Uterus (tissue), 4 donors: ENCODE data around the gene EML6. TPM values are rescaled to one million over a fixed set of nuclear protein-coding genes. Genes with fewer than 3 reads are reported as not detected.

Source experiments
- DNase-seq, 2 donors: peaks; one replicate each; pipeline ENCODE4 v3.0.0-alpha.2; 2019 to 2020
- H3K27ac ChIP-seq, 2 donors: fragments of 200-600 bp; sonication (generic); 1 replicate in 1 of 2; 2 replicates in 1 of 2; pipeline ENCODE4 v1.5.1; 2016 to 2018
- H3K27me3 ChIP-seq, 2 donors: fragments of 200-600 bp; sonication (generic); one replicate each; pipeline ENCODE4 v1.5.1; 2018 to 2019; ENCODE audit warnings: control low read depth in 1 of 2
- H3K36me3 ChIP-seq, 2 donors: fragments of 200-600 bp; sonication (generic); one replicate each; pipeline ENCODE4 v1.5.1; 2019; ENCODE audit warnings: control low read depth in 1 of 2
- H3K4me1 ChIP-seq, 2 donors: fragments of 200-600 bp; sonication (generic); one replicate each; pipeline ENCODE4 v1.5.1; 2018 to 2019; ENCODE audit warnings: control low read depth in 1 of 2
- H3K4me3 ChIP-seq, 2 donors: fragments of 200-600 bp; sonication (generic); 1 replicate in 1 of 2; 2 replicates in 1 of 2; pipeline ENCODE4 v1.5.1; 2018 to 2019; ENCODE audit warnings: mild to moderate bottlenecking in 1 of 2
- H3K9me3 ChIP-seq, 2 donors: fragments of 200-600 bp; sonication (generic); one replicate each; pipeline ENCODE4 v1.5.1; 2019; ENCODE audit warnings: control low read depth in 1 of 2
- POLR2A ChIP-seq, 2 donors: fragments of 450-650 bp; IDR thresholded peaks; one replicate each; pipeline ENCODE4 v1.6.1; 2016; ENCODE audit warnings: antibody characterized with exemption in 2 of 2, mild to moderate bottlenecking in 1 of 2, moderate library complexity in 1 of 2
- intact Hi-C: fragments of 100-400 bp; cut with DNase I; formaldehyde crosslinking; loops from one replicate; pipeline ENCODE4 v1.15.1; 2023; ENCODE audit warnings: low total_unique reads
- total RNA-seq, 4 donors: library from RNA; depleted of rRNA in 3 of 4; stranded (reverse); fragments of >200 nt in 3 of 4; gene quantifications; one replicate each; pipeline versions ENCODE4 v1.1.0 to v1.2.4, GENCODE V29; 2014 to 2023
- TF ChIP-seq, protein P1 (sequence below), 4 experiments: fragments of 200-600 bp in 2 of 4; fragments of 450-650 bp in 2 of 4; sonication (generic) in 2 of 4; IDR thresholded peaks; one replicate each; pipeline ENCODE4 v1.5.1; 2016 to 2019; ENCODE audit warnings: antibody characterized with exemption in 4 of 4, mild to moderate bottlenecking in 2 of 4, moderate library complexity in 1 of 4
- donor health status: DM: yes; HTN: yes; CAD: no.

Gene EML6
- total RNA-seq, 4 donors from 2014 or later = 0.26 to 2.4 (median 1.5) TPM

DNA sequence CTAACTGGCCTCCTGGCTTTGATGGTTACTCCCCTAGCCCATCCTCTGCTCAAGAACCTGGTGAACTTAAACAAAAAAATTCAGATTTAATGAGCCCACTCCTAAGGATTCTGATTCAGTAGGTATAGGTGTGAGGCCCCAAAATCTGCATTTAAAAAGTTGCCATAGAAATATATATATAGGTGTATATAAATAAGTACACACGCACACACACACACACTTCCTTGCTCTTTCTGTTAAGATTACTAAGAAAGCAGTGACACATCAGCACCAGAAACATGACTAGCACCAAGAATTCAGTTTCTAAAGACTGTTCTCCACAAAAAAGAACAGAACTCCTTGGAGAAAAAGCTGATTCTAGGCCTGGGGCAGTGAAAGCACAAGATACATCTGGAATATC, 17.8 kb downstream of the EML6 start:
- Histone ChIP-seq H3K27me3 (no peaks in the 10 kb centered on the region), H3K4me3 (no peak overlapping the region), H3K36me3 (no peaks in the 10 kb centered on the region), H3K4me1 (no peaks in the 10 kb centered on the region), H3K27ac (no peak overlapping the region), H3K9me3 (no peaks in the 10 kb centered on the region)
- no peak for DNase-seq
- intact Hi-C loops = no loop called here
- TF ChIP-seq, protein P1, sequence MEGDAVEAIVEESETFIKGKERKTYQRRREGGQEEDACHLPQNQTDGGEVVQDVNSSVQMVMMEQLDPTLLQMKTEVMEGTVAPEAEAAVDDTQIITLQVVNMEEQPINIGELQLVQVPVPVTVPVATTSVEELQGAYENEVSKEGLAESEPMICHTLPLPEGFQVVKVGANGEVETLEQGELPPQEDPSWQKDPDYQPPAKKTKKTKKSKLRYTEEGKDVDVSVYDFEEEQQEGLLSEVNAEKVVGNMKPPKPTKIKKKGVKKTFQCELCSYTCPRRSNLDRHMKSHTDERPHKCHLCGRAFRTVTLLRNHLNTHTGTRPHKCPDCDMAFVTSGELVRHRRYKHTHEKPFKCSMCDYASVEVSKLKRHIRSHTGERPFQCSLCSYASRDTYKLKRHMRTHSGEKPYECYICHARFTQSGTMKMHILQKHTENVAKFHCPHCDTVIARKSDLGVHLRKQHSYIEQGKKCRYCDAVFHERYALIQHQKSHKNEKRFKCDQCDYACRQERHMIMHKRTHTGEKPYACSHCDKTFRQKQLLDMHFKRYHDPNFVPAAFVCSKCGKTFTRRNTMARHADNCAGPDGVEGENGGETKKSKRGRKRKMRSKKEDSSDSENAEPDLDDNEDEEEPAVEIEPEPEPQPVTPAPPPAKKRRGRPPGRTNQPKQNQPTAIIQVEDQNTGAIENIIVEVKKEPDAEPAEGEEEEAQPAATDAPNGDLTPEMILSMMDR (IDR thresholded peaks at IDR 0.05) = no peak
- TF ChIP-seq POLR2A (IDR thresholded peaks at IDR 0.05) = no peak

DNA sequence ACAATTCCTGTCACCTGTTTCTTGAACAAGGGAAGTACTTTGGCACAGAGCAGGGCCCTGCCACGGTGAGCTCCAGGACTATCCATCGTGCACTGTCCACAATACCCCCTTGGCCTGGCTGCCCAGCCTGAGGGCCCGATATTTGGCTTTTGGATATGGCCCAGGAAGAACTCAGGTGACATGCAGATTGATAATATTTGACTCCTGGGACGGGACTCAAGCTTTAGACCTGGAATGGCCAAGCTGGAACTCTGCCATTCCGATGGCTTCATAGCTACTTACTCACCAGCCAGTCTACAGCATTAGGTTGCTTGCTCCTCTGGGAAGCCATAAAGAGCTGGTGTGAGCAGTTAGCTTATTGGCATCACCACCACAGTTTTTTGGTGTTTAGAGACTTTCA, 26.6 kb downstream of the EML6 start:
- Histone ChIP-seq H3K9me3 (no peaks in the 10 kb centered on the region), H3K4me1 (no peaks in the 10 kb centered on the region), H3K36me3 (no peaks in the 10 kb centered on the region), H3K4me3 (no peak overlapping the region), H3K27ac (no peak overlapping the region), H3K27me3 (no peaks in the 10 kb centered on the region)
- intact Hi-C loops = no loop called here
- no peak for TF ChIP-seq POLR2A (IDR thresholded peaks at IDR 0.05)
- TF ChIP-seq, protein P1 (IDR thresholded peaks at IDR 0.05) = no peak
- no peak for DNase-seq

DNA sequence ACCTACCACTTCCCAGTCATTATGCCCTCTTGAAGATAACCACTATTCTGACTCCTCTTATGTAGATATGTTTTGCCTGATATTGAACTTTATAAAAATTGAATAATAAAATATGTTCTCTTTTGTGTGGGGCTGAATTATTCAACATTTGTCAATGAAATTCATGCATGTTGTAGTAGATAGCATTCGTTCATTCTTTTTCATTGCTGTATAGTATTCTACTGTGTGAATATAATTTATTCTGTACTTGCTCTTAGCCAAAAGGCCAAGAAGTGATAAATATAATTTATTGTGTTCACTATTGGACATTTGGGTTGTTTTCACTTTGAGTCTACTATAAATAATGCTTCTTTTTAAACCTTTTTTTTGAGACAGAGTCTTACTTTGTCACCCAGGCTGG, 29.0 kb downstream of the EML6 start:
- DNase-seq = no peak
- Histone ChIP-seq H3K27ac (no peak overlapping the region), H3K4me1 (no peaks in the 10 kb centered on the region), H3K27me3 (no peaks in the 10 kb centered on the region), H3K9me3 (no peaks in the 10 kb centered on the region), H3K36me3 (no peaks in the 10 kb centered on the region), H3K4me3 (no peak overlapping the region)
- TF ChIP-seq, protein P1 (IDR thresholded peaks at IDR 0.05) = no peak
- TF ChIP-seq POLR2A (IDR thresholded peaks at IDR 0.05) = no peak
- intact Hi-C loops = no loop called here

DNA sequence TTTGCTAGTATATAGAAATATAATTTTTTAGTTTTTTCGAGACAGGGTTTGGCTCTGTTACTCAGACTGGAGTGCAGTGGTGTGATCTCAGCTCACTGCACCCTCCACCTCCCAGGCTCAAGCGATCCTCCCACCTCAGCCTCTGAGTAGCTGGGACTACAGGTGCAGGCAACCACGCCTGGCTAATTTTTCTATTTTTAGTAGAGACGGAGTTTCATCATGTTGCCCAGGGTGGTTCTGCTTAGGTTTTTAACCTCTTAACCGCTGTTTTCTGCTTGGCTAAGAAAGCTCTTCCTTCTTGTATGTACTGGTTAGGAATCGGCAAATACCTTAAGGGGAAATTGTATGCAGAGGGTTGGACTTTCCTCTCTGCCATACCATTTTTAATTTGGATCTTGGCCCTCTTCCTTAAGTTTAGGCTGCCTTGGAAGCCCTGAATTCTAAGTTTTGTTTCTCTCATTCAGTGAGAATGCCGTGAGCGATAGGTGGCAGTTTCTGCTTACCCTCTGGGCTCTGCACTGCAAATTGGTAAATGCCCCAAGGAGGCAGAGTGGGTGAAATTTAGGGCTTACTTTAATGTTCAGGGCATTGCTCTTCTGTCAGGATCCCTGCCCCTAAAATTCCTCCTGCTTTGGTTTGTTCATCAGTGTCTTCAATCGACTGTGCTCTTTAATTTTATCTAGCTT, 32.3 kb downstream of the EML6 start:
- DNase-seq = no peak
- no peaks in the 10 kb centered on the region for H3K4me1 ChIP-seq
- H3K27me3 ChIP-seq = no peaks in the 10 kb centered on the region
- no peak overlapping the region for H3K4me3 ChIP-seq
- H3K27ac ChIP-seq = no peak overlapping the region
- TF ChIP-seq POLR2A (IDR thresholded peaks at IDR 0.05) = no peak
- TF ChIP-seq, protein P1 (IDR thresholded peaks at IDR 0.05) = no peak
- intact Hi-C loops = no loop called here
- no peaks in the 10 kb centered on the region for H3K36me3 ChIP-seq
- H3K9me3 ChIP-seq = no peaks in the 10 kb centered on the region

DNA sequence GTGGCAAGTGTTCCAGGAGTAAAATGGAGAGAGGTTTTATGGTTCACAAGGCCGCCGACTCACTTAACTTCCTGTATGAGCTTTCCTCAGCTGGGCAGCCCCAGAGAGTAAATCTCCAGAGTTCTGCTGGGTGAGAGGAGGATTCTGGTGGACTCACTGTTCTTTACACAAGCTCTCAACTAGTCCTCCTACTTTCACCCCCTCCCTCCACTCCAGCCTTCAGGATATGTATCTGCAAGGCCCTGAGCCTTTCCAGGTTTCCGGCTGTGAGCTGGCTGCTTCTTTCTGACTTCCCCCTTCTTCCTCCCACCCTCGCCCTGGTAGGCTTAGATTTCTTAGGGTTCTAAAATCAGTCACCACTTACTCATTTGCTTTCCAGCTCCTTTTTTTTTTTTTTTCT, 34.0 kb downstream of the EML6 start:
- Histone ChIP-seq H3K4me3 (no peak overlapping the region), H3K27me3 (no peaks in the 10 kb centered on the region), H3K36me3 (no peaks in the 10 kb centered on the region), H3K9me3 (no peaks in the 10 kb centered on the region), H3K4me1 (no peaks in the 10 kb centered on the region), H3K27ac (no peak overlapping the region)
- intact Hi-C loops = no loop called here
- no peak for DNase-seq
- TF ChIP-seq POLR2A (IDR thresholded peaks at IDR 0.05) = no peak
- TF ChIP-seq, protein P1 (IDR thresholded peaks at IDR 0.05) = no peak
